ENCODE data around the gene AOAH.
"Not testable (repeated sequence)": the region's sequence is repeated elsewhere in the genome, so short reads cannot be mapped to it uniquely, and the experiment has no call there.

AOAH gene

DNA sequence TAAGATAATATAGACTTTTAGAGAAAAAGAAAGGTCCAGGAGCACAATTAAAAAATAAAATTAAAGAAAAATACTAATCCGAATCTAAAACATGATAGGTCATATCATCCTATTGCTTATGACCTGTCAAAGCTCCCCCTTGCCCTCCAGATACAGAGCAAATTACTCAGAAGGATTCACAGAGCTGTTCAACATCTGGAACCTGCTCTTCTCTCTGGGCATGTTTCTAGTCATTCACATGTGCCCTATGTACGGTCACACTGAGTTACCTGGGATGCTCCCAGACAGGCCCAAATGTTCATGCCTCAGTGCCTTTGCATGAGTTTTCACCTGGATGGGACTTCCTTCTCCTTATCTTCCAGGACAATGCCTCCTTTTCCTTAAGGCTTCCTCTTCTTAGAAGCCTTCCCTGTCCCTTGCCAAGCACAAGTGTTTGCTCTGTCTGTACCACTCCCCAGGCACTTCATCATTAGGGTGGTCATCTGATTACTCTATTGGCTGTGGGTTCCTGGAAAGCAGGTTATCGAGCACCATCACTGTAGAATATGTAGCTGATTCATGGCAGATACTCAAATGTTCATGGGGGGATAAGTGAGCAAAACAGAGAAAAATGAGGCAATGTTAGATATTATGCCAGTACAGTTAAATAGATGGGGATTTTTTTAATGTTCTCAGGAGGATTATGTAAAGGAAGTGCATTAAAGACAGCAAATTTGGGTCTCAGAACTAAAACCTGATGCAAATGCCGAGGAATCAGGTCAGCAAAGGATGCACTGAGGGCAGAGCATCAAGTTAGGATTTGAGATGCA is 12.0 kb upstream of the AOAH start:
- no peak for DNase-seq (ENCODE audit: low read depth in 2 of 2)

DNA sequence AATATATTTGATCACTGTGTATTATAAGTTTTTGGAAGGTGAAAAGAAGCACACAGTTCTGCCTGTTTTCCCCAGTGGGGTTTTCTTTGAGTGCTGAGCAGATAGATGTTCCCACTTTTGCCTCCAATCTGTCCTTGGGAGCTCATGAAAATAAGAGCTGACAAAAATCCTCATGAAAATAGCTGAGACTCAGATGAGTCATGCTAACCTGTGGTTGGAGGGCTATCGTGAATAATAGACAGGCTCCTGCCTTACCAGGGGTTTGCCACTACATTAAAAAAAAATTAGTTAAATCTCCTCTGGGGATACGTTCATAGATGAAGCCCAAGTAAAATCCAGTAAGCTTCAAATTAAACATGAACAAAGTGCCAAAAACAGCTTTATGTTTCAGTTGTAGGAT is 10.9 kb upstream of the AOAH start:
- DNase-seq (ENCODE audit: low read depth in 2 of 2), result no peak

DNA sequence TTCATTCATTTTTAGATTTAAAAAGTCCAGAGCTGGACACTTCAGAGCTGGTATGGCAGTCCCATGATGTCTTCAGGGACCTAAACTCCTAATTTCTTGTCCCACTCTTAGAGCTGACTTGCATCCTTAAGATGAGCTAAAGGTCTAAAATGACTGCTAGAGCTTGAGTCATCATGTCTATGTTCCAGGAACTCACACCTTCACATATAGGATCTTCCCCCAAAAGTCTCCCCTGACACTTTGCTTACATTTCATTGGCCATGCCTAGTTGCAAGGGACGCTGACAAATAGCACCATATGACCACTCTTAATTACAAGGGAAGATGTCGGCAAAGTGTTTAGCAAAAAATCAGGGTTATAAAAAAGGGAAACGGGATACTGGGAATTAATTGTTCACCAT is 10.4 kb upstream of the AOAH start:
- no peak for DNase-seq (ENCODE audit: low read depth in 2 of 2)

DNA sequence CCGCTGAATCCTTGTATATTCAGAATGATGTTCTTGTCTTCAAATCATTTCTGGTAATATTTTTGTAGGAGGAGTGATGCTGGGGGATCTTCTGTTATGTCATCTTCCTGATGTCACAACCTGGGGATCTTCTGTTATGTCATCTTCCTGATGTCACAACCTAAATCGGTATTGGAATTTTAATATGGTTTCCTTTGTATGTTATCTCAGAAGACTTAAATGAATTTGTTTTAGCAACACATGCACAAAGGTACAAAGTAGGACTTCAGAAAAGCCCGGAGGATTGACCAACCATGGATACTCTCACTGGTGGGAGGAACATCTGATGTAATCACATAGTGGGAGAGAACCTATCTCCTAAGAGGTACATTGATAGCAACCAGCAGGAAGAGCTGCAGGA is 9.1 kb upstream of the AOAH start:
- DNase-seq (ENCODE audit: low read depth in 2 of 2), result no peak

DNA sequence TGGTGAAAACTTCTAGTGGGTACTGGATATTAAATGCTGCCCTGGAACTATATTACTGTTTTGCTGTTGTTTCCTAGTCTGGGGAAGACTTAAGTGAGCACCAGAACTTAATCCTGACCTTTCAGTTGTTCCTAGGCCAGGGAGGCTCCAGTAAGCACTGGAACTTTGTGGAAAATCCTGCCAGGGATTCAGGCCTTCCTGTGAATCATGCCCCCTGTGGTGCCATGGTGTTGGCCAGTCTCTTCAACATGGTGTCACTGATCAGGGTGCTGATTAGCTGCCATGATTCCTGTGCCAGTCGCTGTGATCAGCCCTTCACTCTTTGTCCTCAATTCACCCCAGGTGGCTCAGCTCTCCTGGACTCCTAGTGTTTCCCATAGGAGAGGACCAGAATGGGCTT is 8.5 kb upstream of the AOAH start:
- DNase-seq (ENCODE audit: low read depth in 2 of 2), result no peak

DNA sequence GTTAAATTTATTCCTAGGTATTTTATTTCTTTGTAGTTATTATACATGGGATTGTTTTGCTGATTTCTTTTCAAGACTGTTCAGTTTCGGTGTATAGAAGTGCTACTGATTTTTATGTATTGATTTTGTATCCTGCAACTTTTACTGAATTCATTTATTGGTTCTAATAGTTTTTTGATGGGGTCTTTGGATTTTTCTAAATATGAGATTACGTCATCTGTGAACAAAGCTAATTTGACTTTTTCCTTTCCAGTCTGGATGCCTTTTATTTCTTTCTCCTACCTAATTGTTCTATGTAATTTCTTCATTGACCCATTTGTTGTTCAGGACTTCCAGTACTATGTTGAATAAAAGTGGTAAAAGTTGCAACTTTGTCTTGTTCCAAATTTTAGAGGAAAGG is 5.8 kb upstream of the AOAH start:
- DNase-seq (ENCODE audit: low read depth in 2 of 2), result no peak

DNA sequence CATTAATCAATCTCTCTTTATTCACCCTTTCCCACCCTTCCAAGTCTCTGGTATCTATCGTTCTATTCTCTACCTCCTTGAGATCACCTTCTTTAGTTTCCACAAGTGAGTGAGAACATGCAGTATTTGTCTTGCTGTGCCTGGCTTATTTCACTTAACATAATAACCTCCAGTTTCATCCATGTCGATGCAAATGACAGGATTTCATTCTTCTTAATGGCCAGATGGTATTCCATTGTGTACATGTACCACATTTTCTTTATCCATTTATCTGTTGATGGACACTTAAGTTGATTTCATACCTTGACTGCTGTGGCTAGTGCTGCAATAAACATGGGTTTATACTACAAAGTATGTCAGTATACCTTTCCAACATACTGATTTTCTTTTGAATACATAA is 3.8 kb upstream of the AOAH start:
- no peak for DNase-seq (ENCODE audit: low read depth in 2 of 2)

DNA sequence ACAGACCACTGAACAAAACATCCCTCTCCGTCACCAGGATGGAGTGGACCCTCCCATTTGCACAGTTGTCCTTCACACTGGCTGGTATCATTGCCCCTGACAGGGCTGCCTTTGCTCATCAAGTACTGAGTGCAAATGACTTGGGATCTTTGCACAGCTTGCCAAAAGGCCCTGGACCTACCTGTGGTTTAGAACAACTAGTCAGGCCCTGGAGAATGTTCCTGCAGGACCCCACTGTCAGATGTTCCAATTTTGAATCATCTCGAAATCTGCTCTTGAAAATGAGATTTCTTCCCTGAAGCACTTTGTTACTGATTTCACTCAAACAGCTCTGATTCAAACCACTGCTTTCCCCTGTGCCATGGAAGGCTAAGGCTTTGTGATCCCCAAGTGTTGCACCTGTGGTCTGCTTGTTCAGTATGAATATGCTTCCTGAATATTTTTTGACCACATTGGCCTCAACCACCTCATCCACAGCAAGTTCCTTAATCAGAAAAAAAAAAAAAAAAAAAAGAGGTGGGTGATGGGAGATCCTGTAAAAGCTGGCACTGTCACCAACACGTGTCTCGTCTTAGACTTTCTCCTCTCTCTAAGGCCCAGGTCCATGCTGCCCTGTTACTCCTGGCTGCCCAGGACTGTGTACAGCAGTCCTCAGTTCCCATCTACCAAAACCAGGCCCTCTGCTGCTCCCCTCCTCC is 2.7 kb upstream of the AOAH start:
- DNase-seq (ENCODE audit: low read depth in 2 of 2), result no peak

DNA sequence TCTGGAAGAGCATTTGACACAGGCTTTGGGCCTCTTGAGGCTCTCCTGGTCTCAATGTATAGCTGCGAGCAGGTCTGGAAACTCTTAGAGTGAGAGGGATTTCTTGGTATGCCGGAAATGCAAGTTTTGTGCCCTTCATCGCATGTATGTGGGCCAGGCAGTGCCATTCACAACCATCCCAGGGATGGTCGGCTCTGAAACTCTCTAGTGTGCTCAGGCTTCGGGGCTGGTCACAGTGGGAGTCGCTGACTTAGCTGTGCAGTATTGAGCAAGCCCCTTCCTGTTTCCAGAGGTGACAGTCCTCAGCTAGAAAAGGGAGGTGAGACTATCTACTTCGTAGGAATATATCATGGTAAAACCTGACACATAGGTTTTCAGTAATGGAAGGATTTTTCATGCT is 2.0 kb upstream of the AOAH start:
- DNase-seq (ENCODE audit: low read depth in 2 of 2), result no peak

DNA sequence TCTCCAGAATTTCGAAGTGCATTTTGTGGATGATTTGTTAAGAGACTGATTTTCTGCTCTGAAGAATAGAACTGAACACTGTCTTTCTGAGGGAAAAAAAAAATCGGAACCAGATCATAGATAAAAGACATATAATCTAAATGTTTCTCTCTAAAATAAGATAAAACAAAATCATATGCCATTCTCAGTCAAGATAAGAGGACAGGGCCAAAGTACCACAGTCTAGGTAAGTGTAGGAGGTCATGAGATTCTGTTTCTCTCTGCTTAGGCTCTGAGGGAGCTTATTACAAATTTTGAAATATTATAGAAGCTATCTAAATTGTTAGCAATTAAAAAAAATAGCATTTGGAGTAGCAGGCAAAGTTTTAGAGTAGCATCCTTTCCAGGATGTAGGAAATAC is 702 bp upstream of the AOAH start:
- DNase-seq (ENCODE audit: low read depth in 2 of 2), result no peak

DNA sequence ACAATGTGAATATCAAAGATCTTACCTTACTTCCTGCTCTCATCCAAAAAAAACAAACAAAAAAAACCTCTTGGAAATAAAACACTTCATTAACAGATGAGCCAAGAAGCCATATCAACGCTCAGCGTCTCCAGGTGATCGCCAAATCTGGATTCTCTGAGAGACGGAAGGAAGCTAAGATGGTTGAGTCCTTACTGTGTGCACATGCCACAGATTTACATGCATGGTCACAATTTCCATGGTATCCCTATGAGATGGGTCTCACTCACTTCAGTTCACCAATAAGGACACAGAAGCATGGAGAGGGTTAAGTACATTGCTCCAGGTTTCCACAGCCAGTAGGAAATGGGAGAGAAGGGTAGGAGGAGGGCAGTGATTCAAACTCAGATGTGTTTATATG is 1.0 kb downstream of the AOAH start:
- no peak for DNase-seq (ENCODE audit: low read depth in 2 of 2)

DNA sequence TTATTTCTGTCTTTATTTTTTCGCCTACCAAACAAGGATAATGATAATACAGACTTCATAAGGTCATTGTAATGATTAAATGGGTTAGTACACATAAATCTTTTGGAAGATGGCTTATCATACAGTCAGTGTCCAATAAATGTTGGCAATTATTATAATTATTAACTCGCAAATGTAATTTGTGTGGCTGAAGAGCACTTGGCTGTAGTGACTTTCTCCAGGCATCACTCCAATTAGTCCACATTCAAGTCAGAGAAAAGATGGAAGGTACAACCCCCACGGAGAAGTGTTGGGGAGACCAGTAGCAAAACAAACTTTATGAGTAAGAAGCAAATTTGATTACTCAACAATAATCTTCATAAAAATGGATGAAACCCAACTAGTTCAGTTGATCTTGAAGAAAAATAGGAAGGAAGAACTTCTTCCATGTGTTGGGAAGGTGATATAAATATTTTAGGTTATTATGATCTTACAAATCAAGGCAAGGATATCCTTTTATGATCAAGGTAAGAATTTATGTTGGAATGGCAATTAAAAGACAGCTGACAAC is 5.1 kb downstream of the AOAH start:
- DNase-seq (ENCODE audit: low read depth in 2 of 2), result no peak

DNA sequence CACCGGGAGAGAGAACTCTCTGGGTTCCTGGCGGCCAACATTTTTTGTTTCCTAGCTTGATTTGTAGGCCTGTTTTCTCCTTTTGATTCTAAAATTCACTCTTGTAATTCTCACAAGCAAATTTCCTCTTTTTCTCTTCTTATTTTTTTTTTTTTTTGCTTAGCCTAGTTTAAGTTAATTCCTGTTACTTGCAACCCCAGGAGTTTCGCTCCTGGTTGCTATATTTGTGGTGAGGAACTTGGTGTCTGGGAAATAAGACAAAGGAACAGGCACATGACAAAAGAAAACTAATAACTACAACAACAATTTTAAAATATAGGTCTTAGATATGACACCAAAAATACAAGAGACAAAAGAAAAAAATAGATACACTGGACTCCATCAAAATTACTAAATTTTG is 6.7 kb downstream of the AOAH start:
- DNase-seq (ENCODE audit: low read depth in 2 of 2), result no peak

DNA sequence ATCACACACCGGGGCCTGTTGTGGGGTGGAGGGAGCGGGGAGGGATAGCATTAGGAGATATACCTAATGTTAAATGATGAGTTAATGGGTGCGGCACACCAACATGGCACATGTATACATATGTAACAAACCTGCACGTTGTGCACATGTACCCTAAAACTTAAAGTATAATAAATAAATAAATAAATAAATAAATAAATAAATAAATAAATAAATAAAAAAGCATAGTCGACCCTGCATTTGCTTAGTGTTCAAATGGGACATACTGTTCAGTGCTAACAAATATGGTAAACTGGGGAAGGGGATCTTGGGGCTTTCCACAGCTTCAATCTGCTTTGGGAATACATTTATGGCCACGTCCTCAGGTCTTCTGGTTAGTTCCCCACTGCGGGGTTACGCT is 7.5 kb downstream of the AOAH start:
- not testable (repeated sequence) for DNase-seq (ENCODE audit: low read depth in 2 of 2)

DNA sequence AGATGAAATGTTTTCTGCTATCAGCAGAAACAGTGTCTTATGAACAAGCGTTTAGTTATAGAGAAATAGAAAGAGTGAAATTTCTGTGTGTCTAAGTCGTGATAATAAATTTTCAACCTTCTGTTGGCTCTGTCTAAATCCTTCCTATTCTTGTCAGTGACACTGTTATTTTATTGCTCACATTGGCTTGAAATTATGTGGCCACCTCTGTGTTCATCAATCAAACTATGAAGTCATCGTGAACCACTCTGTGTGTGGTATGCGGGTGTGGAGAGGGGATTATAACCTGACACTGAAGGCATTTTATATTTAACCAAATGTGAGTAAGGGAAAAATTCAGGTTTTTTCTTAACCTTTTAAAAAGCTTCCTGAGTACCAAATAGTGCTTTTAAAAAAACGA is 12.3 kb downstream of the AOAH start:
- no peak for DNase-seq (ENCODE audit: low read depth in 2 of 2)

DNA sequence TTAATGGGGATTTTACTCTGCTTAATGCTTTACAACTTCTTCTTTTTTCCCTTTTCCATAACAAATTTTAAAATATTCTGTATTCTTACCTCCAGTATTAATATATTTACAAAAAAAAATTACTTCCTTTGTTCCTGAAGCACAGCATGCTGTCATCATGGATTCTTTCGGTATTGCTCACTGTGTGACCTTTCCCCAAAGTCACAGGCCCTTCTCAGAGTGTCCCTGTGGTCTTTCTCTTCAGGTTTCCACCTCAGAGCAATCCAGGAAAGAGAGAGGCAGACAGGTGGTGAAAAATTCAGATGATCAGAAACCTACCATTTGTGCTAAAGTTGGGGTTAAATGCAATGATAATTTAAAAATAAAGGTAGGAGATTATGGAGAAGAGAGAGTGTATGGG is 13.0 kb downstream of the AOAH start:
- no peak for DNase-seq (ENCODE audit: low read depth in 2 of 2)

DNA sequence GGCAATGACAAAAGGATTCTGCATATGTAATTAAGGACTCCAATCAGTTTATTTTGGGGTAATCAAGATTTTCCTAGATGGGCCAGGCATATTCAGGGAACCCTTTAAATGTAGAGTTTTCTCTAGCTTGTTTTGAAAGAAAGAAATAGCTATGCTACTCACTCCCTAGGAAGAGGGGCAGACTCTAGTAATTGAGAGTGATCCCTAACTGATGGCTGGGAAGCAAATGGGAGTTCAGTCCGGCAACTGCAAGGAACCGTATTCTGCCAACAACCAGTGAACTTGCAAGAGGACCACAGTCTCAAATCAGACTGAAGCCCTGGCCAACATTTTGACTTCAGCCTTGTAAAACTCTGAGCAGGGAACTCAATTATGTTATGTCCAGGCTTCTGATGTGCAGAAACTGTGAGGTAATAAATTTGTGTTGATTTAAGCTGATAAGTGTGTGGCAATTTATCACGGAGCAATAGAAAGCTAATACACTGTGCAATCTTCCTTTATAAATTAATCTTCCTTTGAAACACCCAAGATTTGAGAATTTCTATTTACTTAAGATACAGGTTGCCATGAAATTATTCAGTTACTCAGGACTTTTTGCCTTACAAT is 14.0 kb downstream of the AOAH start:
- DNase-seq (ENCODE audit: low read depth in 2 of 2), result no peak

DNA sequence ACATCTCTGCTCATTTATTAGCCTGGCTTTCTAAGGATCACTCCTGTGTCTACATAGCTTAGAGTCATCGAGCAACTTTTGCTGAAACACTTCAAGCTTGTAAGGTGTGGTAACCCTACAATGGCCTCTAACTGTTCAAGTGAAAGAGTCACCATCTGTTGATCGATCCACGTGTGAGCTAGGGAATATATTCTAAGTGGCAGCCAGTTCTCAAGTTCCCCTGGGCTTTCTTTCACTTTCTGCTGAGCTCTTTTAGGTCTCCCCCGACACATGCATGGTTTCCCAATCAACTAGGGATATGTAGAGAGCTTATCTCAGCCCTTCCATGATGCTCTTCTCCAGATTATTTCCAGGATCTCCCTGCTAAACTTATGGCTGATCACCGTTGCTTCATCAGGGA is 15.5 kb downstream of the AOAH start:
- DNase-seq (ENCODE audit: low read depth in 2 of 2), result no peak

DNA sequence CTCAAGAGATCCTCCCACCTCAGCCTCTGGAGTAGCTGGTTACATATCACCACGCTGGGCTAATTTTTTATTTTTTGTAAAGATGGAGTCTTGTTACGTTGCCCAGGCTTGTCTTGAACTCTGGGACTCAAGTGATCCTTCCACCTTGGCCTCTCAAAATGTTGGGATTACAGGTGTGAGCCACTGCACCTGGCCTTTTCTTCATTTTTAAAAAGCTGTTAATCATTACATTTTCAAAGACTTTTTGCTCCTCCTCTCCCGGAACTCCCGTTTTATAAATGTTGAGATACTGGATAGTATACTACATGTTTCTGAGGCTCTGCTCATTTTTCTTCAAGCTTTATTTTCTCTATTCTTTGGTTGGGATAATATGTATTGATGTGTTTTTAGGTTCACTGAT is 16.4 kb downstream of the AOAH start:
- no peak for DNase-seq (ENCODE audit: low read depth in 2 of 2)

DNA sequence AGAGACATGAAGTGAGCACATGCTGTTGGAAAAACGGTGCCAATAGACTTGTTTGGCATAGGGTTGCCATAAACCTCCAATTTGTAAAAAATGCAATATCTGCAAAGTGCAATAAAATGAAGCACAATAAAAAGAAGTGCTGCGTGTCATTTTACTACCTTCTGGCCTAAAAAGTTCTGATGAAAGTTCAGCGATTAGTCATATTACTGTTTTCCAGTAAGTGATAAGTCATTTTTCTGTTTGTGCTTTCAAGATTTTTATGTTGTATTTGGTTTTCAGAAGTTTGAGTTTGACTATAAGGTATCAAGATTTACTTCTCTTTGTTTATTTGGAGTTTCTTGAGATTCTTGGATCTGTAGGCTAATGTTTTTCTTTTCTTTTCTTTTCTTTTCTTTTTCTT is 16.8 kb downstream of the AOAH start:
- no peak for DNase-seq (ENCODE audit: low read depth in 2 of 2)

DNA sequence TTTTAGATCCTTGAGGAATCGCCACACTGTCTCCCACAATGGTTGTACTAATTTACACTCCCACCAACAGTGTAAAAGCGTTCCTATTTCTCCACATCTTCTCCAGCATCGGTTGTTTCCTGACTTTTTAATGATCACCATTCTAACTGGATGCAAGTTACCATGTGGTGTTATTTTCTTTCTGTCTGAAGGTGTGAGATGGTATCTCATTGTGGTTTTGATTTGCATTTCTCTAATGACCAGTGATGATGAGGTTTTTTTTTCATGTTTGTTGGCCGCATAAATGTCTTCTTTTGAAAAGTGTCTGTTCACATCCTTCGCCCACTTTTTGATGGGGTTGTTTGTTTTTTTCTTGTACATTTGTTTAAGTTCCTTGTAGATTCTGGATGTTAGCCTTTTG is 20.4 kb downstream of the AOAH start:
- not testable (repeated sequence) for DNase-seq (ENCODE audit: low read depth in 2 of 2)

DNA sequence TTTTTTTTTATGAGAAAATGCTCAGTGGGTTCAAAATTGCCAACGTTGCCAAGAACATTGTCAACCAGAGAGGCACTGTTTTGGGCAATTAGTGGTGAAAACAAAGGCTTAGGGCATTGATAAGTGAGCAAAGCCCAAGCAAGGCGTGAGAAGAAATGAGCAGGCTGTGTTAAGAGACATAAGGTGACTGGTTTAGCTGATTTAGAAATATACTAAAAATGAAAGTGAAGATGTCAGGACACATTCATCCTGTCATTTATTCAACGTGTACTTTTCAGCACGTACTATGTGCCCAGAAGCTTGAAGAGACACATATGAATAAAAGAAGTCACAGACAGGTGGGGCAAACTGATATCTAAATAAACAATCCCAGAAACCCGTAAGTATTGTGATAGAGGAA is 31.8 kb downstream of the AOAH start:
- DNase-seq (ENCODE audit: low read depth in 2 of 2), result no peak

DNA sequence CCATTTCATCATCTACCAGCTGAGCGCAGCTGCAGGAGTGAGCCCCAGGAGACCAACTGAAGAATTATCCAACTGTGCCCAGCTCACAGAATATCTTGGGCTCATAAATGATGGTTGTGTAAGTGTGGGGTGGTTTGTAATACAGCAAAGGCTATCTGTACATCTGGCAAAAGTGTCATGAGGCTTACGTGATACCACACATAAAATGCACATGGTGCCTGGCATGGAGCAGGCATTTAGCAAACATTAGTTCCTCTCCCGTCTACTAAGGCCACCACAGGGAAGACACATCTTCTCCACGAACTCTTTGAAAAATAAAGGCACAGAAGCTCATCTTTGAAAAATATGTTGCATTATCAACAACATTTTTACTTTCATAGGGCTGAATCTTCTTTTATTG is 32.3 kb downstream of the AOAH start:
- no peak for DNase-seq (ENCODE audit: low read depth in 2 of 2)
